H1 (cell line): ENCODE results near the gene FASTKD3. TPM values are rescaled to one million over a fixed set of nuclear protein-coding genes. Genes with fewer than 3 reads are reported as not detected.

Experiments used
- CHD2 ChIP-seq: IDR thresholded peaks from 2 replicates; pipeline ENCODE4 v1.6.1; 2012; ENCODE audit warnings: low read length, improper control_type of control experiment
- CTBP2 ChIP-seq: IDR thresholded peaks from 2 replicates; pipeline ENCODE4 v1.7.0; 2011; ENCODE audit warnings: borderline replicate concordance, mild to moderate bottlenecking, moderate library complexity, mixed read lengths, low read length; ENCODE audit not compliant: insufficient read depth, insufficient read length
- CTCF ChIP-seq, 3 experiments: IDR thresholded peaks; 1 replicate in 2 of 3; 2 replicates in 1 of 3; pipeline versions ENCODE4 v1.5.1 to v1.6.1; 2011; ENCODE audit warnings: low read length in 3 of 3, mild to moderate bottlenecking in 3 of 3, inconsistent platforms in 2 of 3, low read depth in 1 of 3, moderate library complexity in 1 of 3; ENCODE audit not compliant: insufficient read depth in 1 of 3; ENCODE audit errors: control extremely low read depth in 1 of 3
- EP300 ChIP-seq, 2 experiments: IDR thresholded peaks; 1 replicate in 1 of 2; 2 replicates in 1 of 2; pipeline ENCODE4 v1.6.1; 2011 to 2012; ENCODE audit warnings: low read depth in 2 of 2, low read length in 2 of 2, mild to moderate bottlenecking in 2 of 2, borderline replicate concordance in 1 of 2, inconsistent platforms in 1 of 2, moderate library complexity in 1 of 2
- RAD21 ChIP-seq, 2 experiments: IDR thresholded peaks in 1 of 2; conservative IDR thresholded peaks in 1 of 2; 2 replicates each; pipeline ENCODE4 v1.6.1; 2011; ENCODE audit warnings: low read depth in 2 of 2, low read length in 2 of 2, improper control_type of control experiment in 1 of 2, inconsistent platforms in 1 of 2, mild to moderate bottlenecking in 1 of 2, moderate library complexity in 1 of 2
- RNF2 ChIP-seq: fragments of 200-900, 300-1000 bp; sonication (generic); IDR thresholded peaks from 2 replicates; pipeline ENCODE4 v1.7.1; 2016; ENCODE audit warnings: borderline replicate concordance, low read depth, mild to moderate bottlenecking, antibody characterized with exemption, low read length; ENCODE audit not compliant: poor library complexity, severe bottlenecking; ENCODE audit errors: missing control alignments
- SAP30 ChIP-seq: fragments of 300-600 bp; sonication (generic); IDR thresholded peaks from 2 replicates; pipeline ENCODE4 v1.7.1; 2012; ENCODE audit warnings: low read length, moderate library complexity, mild to moderate bottlenecking, inconsistent platforms; ENCODE audit not compliant: insufficient read depth, insufficient replicate concordance
- SIRT6 ChIP-seq: IDR thresholded peaks from one replicate; pipeline ENCODE4 v1.7.1; 2012; ENCODE audit warnings: low read length, inconsistent platforms
- TBP ChIP-seq: IDR thresholded peaks from 2 replicates; pipeline ENCODE4 v1.6.1; 2011; ENCODE audit warnings: low read depth, low read length, improper control_type of control experiment
- TCF12 ChIP-seq: IDR thresholded peaks from 2 replicates; pipeline ENCODE4 v1.6.1; 2011; ENCODE audit warnings: low read depth, mild to moderate bottlenecking, low read length
- YY1 ChIP-seq: IDR thresholded peaks from 2 replicates; pipeline ENCODE4 v1.6.1; 2011; ENCODE audit warnings: low read depth, mild to moderate bottlenecking, low read length
- ZNF274 ChIP-seq: IDR thresholded peaks from 2 replicates; pipeline ENCODE4 v1.7.0; 2012; ENCODE audit warnings: low read length, borderline replicate concordance; ENCODE audit errors: extremely low read depth
- polyA plus RNA-seq, 7 experiments: library from polyadenylated mRNA; depleted of rRNA in 3 of 7; stranded (reverse) in 5 of 7; unstranded in 2 of 7; fragments of >200 nt in 5 of 7; fragments of 200-250 nt in 2 of 7; gene quantifications; 1 replicate in 5 of 7; 2 replicates in 1 of 7; 4 replicates in 1 of 7; pipeline versions ENCODE4 v1.2.1 to v1.2.3, GENCODE V29; 2011 to 2013; ENCODE audit warnings: missing spikeins in 2 of 7, mixed read lengths in 2 of 7
- total RNA-seq: library from RNA; stranded (reverse); fragmentation: NEBNext Ultra II Directional; extraction: Animal tissue kit (Norgen Biotek cat#: 25700); gene quantifications from 2 replicates; pipeline ENCODE4 v1.2.1, GENCODE V29; 2021
- TF ChIP-seq, protein P1 (sequence below): IDR thresholded peaks from 2 replicates; pipeline ENCODE4 v1.6.1; 2012; ENCODE audit warnings: inconsistent platforms

Gene FASTKD3
- total and polyA plus RNA-seq, 2 of the 8 experiments (the other 6 are each of a cell fraction or from before 2014, with no cell fraction given), result 5.6 to 7.6 TPM

DNA sequence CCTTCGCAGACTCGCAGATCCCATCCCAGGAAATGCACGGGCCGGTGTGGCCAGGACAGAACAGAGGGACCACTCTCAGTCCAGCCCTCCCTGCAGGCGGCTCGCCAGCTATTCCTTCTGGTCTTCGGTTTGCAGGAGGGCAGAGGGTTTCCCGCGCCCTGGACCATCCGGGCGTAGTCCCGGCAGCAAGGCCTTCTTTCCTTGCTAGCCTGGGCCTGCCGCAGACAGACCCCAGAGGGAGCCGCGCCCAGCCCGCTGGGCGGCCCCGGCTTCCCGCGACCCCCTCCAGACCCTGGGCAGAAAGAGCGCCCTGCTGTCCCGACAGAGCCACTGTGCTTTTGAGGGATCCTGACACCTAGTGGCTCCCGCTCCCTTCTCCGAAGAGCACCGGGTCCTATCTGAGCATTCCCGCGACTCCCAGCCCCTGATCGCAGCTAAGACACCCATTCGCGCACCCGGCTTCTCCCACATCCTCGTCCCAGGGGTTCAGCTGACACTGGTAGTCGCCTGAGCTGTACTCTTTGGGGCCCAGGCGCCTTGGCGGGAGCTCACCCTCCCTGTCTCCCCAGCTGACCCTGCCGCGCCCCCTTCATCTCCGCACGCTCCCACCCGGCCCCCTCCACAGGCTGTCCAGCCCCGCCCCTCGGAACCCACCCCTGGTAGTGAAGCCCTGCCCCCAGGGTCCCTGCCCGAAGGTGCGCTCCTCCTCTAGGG lies 19.0 kb downstream of the FASTKD3 start (continued):
- TF ChIP-seq CTCF (IDR thresholded peaks at IDR 0.05; ENCODE audit: control extremely low read depth in 1 of 3, insufficient read depth in 1 of 3, low read depth in 1 of 3, low read length in 3 of 3) (peak; percentile 8 to 37 (median 22); a peak in 3 of 4 replicates), RAD21 (IDR thresholded peaks at IDR 0.05 in 1 of 2, conservative IDR thresholded peaks at IDR 0.05 in 1 of 2; ENCODE audit: low read depth in 2 of 2, low read length in 2 of 2) (peak; percentile 15 to 35; a peak in 3 of 4 replicates), TBP (no peak), CTBP2 (no peak), RNF2 (no peak), TCF12 (no peak), YY1 (no peak), SIRT6 (no peak), CHD2 (no peak), EP300 (IDR thresholded peaks at IDR 0.05; ENCODE audit: borderline replicate concordance in 1 of 2, low read depth in 2 of 2, low read length in 2 of 2) (no peak), SAP30 (peak; percentile 57), ZNF274 (no peak)
- TF ChIP-seq, protein P1, sequence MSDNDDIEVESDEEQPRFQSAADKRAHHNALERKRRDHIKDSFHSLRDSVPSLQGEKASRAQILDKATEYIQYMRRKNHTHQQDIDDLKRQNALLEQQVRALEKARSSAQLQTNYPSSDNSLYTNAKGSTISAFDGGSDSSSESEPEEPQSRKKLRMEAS, result peak; percentile 57
- TF ChIP-seq, all 59 proteins: peak for 9
